ENCODE data around the gene SAA1.

Gene SAA1

GRCh38 chr11:18294862-18295261, 28.8 kb downstream of the SAA1 start:
- TF ChIP-seq CTCF (IDR thresholded peaks at IDR 0.05; ENCODE audit: low read depth, low read length) = no peak
- no peak for DNase-seq (ENCODE audit: low read depth in 2 of 2)
- H3K4me3 ChIP-seq (replicated peaks in 1 of 2; ENCODE audit: low read depth in 2 of 2, low read length in 2 of 2) = no peak overlapping the region

DNA sequence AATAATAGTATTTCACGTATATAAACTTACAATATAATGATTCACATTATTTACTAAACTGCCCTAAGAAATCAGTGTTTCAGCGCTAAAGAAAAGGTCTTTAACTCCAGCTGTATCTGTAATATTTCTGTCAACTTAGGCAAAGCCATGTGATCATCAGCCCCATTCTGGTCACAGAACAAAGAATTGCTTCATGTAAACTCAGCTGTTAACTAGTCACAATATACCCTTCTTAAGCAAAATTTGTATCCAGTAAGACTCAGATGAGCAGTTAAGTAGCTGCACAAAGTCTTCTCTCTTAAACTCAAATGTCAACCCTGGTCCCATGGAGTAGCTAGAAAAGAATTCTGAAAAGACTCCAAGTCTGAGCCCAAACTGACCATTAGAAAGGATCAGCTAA, 29.3 kb downstream of the SAA1 start:
- TF ChIP-seq CTCF (IDR thresholded peaks at IDR 0.05; ENCODE audit: low read depth, low read length) = no peak
- DNase-seq (ENCODE audit: low read depth in 2 of 2) = no peak
- no peak overlapping the region for H3K4me3 ChIP-seq (replicated peaks in 1 of 2; ENCODE audit: low read depth in 2 of 2, low read length in 2 of 2)

DNA sequence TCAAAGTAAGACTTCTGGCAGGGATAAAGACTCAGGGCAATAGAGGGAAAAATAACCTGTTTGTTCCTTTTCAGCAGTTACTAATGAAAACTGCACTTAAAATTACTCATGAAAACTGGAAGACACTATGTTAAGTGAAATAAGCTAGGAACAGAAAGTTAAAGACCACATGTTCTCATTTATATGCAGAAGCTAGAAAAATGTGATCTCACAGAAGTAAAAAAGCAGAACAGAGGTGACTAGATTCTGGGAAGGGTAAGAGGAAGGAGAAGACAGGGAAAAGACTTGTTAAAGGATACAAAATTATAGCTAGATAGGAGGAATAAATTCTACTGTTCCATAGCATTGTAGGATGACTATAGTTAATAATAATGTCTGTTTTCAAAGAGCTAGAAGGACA, 33.7 kb downstream of the SAA1 start:
- no peak for DNase-seq (ENCODE audit: low read depth in 2 of 2)
- no peak for TF ChIP-seq CTCF (IDR thresholded peaks at IDR 0.05; ENCODE audit: low read depth, low read length)
- H3K4me3 ChIP-seq (replicated peaks in 1 of 2; ENCODE audit: low read depth in 2 of 2, low read length in 2 of 2) = no peak overlapping the region

DNA sequence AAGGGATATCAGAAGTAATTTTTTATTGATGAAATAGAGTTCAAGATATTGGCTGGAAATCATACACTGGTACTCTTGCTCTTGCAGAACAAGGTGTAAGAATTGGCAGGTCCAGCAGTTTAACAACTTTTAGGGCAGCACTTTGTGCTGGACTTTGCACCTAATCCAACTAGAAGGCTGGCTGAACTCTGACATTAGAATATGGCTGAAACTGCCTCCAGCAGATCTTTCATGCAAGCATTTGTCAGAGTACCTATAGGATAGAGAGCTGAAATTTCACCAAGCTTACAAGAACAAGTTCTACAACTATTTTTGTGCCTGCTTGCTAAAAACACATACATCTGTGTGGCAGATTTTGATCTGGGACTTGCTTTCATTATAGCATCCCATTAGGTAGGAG, 38.7 kb downstream of the SAA1 start:
- H3K4me3 ChIP-seq (replicated peaks in 1 of 2; ENCODE audit: low read depth in 2 of 2, low read length in 2 of 2) = no peak overlapping the region
- TF ChIP-seq CTCF (IDR thresholded peaks at IDR 0.05; ENCODE audit: low read depth, low read length) = no peak
- DNase-seq (ENCODE audit: low read depth in 2 of 2) = no peak

DNA sequence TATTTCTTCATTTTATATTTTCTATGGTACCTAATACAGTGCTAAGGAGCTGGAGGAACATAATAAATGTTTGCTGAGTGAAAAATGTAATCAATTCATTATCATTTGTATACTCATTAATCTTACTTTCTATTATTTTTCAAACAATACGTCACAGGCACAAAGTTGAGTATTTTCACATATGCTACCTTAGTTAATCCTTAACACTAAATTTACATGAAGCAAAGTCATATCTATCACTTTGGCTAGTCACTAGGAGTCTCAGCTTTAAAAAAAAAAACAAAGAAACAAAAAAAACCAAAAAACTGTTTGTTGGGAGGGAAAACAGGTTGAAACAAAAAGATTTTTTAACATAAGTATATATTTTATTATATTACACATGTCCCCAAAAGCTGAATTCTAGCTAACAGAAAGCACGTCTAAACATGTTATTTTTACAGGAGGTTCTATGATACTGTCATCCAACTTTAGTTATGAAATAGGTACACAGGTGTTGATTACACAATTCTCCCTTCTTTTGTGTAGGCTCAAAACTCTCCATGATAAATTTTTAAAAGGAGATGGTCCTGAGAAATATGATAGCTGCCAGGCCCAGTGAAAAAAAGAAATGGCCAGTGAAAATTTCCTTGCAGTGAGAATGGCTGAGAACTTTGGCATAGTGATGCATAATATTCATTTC, 41.5 kb downstream of the SAA1 start:
- no peak for TF ChIP-seq CTCF (IDR thresholded peaks at IDR 0.05; ENCODE audit: low read depth, low read length)
- no peak for DNase-seq (ENCODE audit: low read depth in 2 of 2)
- H3K4me3 ChIP-seq (replicated peaks in 1 of 2; ENCODE audit: low read depth in 2 of 2, low read length in 2 of 2) = no peak overlapping the region

DNA sequence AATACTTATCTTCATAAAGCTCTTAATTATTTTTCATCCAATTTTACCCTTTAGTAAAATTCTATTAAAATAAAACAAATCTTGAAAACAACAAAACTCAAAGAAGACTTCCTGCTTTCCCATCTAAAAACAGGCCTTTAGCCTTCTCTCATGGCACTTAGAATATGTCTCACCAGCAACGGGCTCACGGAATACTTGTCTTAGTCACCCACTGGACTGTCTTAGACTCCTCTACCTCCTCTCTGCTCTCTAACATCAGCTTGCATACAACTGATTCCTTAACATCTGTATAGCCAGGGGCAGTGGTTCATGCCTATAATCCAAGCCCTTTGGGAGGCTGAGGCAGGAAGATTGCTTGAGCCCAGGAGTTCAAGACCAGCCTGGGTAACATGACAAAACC, 42.2 kb downstream of the SAA1 start:
- no peak for TF ChIP-seq CTCF (IDR thresholded peaks at IDR 0.05; ENCODE audit: low read depth, low read length)
- no peak overlapping the region for H3K4me3 ChIP-seq (replicated peaks in 1 of 2; ENCODE audit: low read depth in 2 of 2, low read length in 2 of 2)
- no peak for DNase-seq (ENCODE audit: low read depth in 2 of 2)

- no peak for DNase-seq (ENCODE audit: low read depth in 2 of 2)
These were observed 43.6 kb downstream of the SAA1 start for GRCh38 chr11:18309691-18310090.

More at GRCh38 chr11:18309691-18310090, 43.6 kb downstream of the SAA1 start:
- H3K4me3 ChIP-seq (replicated peaks in 1 of 2; ENCODE audit: low read depth in 2 of 2, low read length in 2 of 2) = no peak overlapping the region
- TF ChIP-seq CTCF (IDR thresholded peaks at IDR 0.05; ENCODE audit: low read depth, low read length) = no peak
